GM19099 (cell line): ENCODE data around the gene EID3.

Source experiments
- POLR2A ChIP-seq: IDR thresholded peaks from 3 replicates; pipeline ENCODE4 v1.6.1; 2011; ENCODE audit warnings: low read depth; ENCODE audit not compliant: insufficient read length; ENCODE audit errors: extremely low read depth

The EID3 gene

DNA sequence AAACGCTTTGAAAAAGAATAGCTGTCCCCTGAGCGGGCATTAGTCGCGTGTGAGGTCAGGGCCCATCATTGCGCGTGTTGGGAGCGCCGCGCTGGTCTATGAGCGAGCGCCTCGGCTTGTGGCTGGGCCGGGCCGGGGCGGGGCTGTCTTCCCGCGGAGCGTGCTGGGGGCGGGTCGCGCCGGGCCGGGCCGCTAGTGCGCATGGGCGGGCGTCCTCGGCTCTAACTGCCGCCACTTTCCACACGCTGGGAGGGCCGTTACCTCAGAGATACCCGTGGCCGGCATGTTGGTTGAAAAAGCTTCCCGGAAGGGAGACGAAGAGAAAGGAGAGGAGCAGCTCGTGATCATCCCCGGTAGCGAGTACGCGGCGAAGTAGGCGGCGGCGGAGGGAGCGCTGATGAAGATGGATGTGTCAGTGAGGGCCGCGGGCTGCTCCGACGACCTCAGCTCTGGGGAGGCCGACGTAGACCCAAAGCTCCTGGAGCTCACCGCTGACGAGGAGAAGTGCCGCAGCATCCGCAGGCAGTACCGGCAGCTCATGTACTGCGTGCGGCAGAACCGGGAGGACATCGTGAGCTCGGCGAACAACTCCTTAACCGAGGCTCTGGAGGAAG, at the start of gene EID3:
Gene EID3 (plus strand): TSS at position 202 of the 614 bp plus-strand sequence. CDS start 196 bp downstream, at position 398.
- no peak for TF ChIP-seq POLR2A

GRCh38 chr12:104257913-104258472, 45.5 kb upstream of the EID3 start:
- no peak for TF ChIP-seq POLR2A

DNA sequence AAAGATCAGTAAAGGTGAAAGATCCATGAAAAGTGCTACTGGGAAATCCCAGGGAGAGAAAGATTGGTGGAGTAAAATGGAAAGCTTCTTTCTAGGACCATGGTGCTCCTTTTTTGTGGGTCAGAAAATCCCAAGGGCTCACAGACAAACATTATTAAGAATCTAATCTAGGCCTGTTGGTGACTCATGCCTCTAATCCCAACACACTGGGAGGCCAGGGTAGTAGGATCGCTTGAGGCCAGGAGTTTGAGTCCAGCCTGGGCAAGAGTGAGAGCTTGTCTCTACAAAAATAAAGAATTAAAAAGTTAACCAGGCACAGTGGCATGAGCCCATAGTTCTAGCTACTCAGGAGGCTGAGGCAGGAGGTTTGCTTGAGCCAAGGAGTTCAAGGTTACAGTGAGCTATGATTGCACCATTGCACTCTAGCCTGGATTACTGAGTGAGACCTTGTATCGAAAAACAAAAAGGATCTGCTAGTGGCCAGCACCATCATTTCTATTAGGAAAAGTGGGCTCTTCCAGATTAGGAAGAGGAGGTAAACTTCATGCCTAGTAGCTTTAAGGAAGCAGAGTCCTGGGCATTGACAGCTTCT, 45.0 kb upstream of the EID3 start:
- no peak for TF ChIP-seq POLR2A

GRCh38 chr12:104263026-104263425, 40.5 kb upstream of the EID3 start:
- no peak for TF ChIP-seq POLR2A

- no peak for TF ChIP-seq POLR2A
These were observed 39.8 kb upstream of the EID3 start for GRCh38 chr12:104263580-104264358.

- no peak for TF ChIP-seq POLR2A
These were observed 30.6 kb upstream of the EID3 start for GRCh38 chr12:104272938-104273337.

- no peak for TF ChIP-seq POLR2A
These were observed 30.0 kb upstream of the EID3 start for GRCh38 chr12:104273503-104273902.

DNA sequence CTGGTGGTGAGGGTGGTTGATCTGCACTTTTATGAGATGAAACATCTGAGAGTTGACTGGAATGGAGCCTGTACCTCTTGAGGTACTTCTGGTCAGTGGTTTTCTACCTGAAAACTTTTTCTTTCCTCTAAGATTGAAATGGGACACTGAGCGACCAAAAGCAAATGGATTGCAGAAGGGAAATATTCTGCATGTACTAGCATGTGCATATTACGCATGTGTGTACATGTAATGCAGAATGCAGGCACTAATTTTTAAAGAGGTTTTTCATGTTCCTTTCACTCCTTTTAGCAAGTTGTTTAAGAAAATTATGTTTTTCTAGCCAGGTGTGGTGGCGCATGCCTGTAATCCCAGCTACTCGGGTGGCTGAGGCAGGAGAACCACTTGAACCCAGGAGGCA, 28.7 kb upstream of the EID3 start:
- TF ChIP-seq POLR2A: no peak

DNA sequence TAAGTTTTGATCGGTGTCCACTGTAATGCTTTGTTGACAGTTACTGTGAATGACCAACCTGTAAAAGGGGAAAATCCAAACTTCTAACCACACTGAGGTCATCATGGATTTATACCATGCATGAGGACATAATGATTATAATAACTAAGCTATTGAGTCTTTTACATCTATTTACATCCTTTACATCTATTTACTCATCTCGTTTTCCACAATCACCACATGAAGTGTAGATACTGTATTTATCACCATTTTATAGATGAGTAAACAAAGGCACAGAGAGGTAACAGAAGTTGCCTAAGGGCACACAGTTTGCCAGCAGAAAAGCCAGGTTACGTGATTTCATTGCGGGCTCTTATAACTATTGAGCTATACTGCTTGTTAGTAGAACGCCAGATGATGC, 27.9 kb upstream of the EID3 start:
- no peak for TF ChIP-seq POLR2A

DNA sequence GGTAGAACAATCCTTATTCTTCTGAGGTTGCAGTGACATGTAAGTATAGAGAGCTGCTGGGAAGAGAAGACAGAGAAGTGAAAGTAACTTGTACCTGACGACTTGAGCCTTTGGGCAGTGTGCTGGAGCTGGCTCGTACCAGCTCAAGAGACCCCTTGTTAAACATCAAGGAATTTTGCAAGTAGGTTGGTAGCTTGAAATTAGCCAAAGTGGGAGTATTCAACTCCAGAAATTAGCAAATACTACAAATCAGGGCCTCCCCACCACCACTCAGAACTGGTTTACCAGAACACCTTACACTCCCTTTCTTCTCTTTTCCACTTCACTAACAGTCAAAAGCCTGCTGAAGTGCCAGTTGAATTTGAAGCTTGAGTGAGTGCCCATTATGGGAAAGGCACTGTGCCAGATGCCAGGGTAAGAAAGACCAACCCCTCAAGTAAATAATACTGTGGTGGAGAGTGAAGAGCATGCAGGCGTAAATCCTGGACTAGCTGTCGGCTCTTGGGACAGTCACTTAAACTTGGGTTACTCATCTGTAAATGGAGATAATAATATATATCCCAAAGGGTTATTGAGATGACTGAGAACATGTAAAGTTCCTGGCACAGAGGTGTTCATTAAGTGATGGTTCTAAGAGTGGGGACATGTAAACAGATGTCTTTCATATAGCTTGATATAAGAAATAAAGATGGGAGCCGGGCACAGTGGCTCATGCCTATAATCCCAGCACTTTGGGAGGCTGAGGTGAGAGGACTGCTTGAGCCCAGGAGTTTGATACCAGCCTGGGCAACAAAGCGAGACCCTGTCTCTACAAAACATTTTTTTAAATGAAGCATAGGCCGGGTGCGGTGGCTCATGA, 27.0 kb upstream of the EID3 start:
- no peak for TF ChIP-seq POLR2A

DNA sequence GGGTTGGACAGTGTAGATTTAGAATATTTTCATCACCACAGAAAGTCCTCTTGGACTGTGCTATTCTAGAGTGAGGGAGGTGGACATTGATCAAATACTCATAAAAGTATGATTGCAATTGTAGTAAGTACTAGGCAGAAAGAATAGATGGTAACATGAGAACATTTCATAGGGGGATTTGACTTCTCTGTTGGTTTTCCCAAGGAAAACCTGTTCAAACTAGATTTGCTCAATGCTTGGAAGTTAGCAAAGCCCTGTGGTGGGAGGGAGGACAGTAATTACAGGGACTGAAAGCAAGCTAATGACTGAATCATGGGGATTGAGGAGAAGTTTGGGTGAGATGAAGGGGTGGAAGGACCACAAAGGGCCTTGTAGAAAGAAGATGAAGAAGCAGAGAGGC, 24.4 kb upstream of the EID3 start:
- TF ChIP-seq POLR2A: no peak

DNA sequence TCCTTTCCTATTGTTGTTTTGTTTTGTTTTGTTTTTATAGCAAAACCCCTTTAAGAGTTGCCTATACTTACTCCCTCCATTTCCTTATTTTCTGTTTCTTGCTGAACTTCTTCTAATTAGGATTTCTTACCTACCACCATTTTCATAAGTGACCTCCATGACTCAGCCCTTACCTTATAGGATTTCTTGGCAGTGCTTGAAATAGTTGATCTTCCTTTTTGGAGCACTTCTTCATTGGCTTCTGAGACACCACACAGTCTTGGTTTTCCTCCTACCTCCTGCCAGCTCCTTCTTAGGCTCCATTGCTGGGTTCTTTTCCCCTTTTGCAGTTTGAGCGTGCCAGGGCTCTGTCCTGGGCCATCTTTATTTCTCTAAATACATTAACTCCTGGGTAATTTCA, 23.4 kb upstream of the EID3 start:
- no peak for TF ChIP-seq POLR2A

DNA sequence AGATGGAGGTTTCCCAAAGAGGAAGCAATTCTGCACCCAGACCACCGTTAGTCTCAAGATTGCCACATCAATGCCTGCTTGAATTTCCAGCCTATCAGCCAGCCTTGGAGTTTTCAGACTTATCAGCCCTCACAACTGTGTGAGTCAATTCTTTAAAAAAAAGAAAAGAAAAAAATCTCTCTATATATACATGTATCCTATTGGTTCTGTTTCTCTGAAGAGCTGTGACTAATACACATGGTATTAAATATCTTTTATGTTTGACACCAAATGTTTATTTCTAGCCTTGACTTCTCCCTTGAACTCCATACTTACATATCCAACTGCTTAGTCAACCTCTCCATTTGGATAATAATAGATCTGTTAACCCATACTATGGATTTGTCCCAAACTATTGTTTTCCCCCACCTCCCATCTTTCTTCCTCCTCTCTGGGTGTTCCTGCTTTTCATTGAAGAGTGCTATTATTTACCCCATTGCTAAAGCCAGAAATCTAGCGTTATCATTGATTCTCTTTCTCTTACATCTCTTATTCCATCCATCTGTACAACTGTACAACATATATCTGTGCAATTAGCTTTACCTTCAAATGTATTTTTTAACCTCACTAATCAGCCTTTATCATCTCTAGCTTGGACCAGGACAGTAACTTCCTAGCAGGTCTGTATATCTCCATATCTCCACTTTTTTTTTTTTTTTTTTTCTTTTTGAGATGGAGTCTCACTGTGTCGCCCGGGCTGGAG, 22.7 kb upstream of the EID3 start:
- no peak for TF ChIP-seq POLR2A

GRCh38 chr12:104281636-104282035, 21.9 kb upstream of the EID3 start:
- TF ChIP-seq POLR2A: no peak
